Stimulated activated CD8-positive, alpha-beta memory T cell treated with anti-CD3 and anti-CD28 coated beads, Interleukin-4, amount 100 ng/mL, for 4 hours (primary cell): ENCODE measurements around the gene NDUFB10.
"Not testable (repeated sequence)": the region's sequence is repeated elsewhere in the genome, so short reads cannot be mapped to it uniquely, and the experiment has no call there.

Source experiments
- DNase-seq, 2 donors: peaks; one replicate each; pipeline ENCODE4 v3.0.0-alpha.2; 2020; ENCODE audit warnings: low read depth in 2 of 2, low spot score in 1 of 2

The NDUFB10 gene

GRCh38 chr16:1923299-1924034 lies 35.9 kb upstream of the NDUFB10 start:
- DNase-seq = no peak

GRCh38 chr16:1924095-1924494 lies 35.2 kb upstream of the NDUFB10 start:
- DNase-seq = no peak

GRCh38 chr16:1926271-1926670 lies 33.1 kb upstream of the NDUFB10 start:
- no peak for DNase-seq

DNA sequence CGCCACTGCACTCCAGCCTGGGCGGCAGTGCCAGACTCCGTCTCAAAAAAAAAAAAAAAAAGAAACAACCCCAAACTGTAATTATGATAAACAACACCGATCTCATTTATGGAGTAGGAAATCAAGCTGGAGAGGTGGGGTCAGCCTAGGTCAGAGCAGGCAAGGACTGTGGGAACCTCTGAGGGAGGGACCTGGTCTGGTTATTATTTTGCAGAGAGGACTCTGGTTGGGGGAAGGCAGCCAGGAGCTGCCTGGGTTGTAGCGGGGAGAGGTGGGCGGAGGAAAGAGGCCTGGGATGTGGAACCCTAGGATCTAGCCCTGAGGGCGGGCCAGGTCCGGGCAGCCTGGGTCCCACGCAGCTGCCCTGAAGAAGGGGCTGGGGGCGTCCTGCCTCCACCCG lies 30.2 kb upstream of the NDUFB10 start:
- DNase-seq = no peak

- peak; percentile 78 to 87 for DNase-seq
Measured at GRCh38 chr16:1929578-1930337, 29.6 kb upstream of the NDUFB10 start.

GRCh38 chr16:1930338-1930720 lies 29.0 kb upstream of the NDUFB10 start:
- DNase-seq = no peak

DNA sequence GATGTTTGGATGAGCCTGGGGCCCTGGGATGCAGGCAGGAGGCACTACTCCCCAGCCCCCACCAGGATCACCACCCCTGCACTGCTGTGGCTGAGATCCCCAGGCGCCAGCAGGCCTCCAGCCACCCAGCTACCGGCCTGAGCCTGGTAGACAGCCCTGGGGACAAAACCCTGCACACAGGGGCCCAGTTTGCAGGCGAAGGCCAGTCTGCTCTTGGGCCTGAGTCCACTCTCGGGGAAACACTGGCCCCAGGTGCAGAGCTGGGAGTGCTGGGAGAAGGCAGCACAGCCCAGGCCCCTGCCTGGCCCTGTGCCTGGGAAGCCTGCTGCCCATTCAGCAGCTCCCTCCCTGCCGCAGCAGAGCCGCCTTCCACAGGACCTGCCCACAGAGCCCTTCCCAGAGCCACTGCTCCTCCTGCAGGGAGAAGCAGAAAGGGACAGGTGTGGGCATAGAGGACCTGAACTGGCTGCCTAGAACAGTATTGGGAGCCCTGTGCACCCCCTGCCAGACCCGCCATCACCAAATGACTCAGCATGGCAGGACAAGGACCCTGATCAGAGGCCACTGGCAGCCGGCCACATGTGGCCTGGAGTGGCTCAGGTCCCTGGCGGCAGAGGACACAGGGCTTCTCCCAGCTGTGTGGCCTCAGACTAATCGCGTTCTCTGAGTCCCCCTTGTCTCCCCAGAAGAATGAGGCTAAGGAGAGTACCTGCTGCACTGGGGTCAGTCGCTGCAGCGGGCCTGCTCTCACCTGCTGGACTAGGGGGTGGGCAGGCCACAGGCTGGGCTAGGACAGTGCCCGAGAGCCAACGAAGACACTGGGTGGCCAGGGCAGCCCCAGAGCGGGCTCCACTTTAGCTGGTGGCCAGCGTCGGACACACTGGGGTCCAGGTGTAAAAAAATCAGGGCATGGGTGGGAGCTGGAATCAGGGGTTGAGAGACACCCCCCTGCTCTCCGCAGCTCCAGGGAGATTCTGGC lies 27.0 kb upstream of the NDUFB10 start:
- no peak for DNase-seq

DNA sequence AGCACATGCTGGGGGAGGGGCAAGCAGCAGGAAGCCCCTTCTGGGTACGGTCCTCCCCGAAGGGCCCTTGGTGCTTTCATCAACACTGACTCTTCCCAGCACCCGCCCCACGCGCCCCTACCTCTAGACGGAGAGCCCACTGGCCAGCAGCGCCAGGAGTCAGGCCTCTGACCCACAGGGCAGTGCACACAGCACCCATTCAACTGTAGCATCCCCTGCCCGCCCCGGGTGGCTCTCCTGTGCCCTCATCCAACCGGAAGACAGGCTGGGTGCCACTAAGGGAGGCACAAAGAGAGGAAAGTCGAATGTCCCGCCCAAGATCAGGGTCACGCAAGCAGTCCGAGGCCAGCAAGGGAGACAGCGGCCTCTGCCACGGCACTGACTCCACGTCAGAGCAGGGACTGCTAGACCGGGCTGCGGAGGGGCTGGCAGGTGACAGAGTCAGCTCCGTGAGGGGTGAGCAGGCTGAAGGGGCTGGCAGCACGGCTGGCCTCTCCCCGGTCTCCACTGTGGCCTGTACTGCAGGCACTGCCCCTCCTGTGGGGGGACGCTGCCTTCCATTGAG lies 26.2 kb upstream of the NDUFB10 start:
- no peak for DNase-seq

GRCh38 chr16:1936945-1937479 lies 22.3 kb upstream of the NDUFB10 start:
- DNase-seq = no peak

DNA sequence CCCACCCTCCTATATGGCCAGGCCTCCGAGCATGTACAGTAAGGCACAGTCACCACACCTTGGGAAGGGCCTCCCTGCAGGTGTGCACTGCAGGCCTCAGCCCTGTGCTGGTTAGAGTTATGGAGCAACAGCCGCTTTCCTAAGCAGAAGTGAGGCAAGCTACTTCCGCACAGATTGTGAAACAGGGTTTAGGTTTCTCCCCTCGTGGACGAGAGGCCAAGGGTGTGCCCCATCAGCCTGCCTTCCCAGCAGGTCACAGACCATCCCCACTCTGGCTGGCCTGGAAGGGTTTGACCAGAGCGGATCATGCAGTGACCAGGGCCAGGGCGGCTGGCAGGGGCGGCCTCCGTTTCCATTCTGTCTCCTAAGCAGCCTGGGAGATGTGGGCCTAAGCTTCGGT lies 21.0 kb upstream of the NDUFB10 start:
- no peak for DNase-seq

DNA sequence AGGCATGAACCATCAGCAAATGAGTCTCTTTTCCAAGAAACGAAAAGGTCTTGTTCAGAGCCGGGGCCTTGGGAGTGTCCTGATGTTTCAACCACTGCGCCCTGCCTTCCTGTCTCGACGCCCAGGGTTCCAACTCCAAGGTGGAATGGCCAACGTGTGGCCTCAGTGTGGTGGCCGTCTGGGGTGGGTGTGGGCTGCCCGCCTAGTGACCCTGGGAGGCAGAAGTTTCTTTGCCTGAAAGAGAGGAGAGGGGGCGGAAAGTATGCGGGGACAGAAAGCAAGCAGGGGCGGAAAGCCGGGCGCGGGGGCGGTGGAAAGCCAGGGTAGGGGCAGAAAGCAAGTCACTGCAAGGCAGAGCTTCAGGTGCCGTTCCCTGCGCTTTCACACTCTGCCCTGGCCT lies 20.4 kb upstream of the NDUFB10 start:
- no peak for DNase-seq

DNA sequence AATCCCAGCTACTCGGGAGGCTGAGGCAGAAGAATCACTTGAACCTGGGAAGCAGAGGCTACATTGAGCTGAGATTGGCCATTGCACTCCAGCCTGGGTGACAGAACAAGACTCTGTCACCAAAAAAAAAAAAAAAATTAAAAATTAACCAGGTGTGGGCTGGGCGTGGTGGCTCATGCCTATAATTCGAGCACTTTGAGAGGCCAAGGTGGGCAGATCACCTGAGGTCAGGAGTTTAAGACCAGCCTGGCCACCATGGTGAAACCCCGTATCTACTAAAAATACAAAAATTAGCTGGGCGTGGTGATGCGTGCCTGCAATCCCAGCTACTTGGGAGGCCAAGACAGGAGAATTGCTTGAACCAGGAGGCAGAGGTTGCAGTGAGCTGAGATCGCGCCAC lies 19.5 kb upstream of the NDUFB10 start:
- DNase-seq = not testable (repeated sequence)

GRCh38 chr16:1940273-1941161 lies 18.8 kb upstream of the NDUFB10 start:
- DNase-seq = no peak

DNA sequence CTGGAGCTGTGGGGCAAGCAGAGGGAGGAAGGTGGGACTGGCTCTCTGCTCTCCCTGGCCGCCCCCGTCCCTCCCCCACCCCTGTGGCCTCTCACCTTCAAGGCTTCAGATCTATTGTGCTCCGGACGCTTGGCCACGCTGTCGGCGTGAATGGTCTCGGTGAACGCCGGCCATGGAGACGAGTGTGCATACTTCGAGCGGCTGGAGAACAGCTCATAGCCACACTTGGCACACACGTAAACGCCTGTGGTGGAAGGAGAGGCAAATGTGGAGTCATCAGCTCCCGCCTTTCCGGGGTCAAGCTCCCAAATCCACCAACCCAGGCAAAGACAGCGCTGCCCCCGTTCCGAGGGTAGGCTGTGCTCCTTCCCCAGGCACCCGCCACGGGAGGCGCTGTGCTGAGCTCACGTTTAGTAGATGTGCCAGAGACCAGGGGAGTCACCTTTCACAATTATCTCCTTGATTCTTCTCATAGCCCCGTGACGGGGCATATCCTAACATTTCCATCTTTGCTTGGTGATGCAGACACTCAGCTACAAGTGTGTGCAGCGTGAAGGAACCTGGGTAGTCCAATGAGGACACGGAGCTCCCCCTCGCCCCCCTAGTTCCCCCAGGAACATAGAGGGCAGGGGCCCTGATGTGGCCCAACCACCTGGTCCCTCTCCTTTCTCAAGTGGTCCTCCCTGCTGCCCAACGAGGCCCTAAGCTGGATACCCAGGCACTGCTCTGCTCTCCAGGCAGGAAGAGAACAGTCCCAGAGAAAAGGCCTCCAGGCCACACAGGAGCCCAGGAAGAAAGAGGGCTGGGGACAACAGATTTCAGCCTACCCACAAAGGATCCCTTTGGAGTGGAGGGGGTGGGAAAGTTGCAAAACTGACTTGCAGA lies 17.9 kb upstream of the NDUFB10 start:
- no peak for DNase-seq

- DNase-seq = no peak
Measured at GRCh38 chr16:1942047-1942809, 17.1 kb upstream of the NDUFB10 start.

DNA sequence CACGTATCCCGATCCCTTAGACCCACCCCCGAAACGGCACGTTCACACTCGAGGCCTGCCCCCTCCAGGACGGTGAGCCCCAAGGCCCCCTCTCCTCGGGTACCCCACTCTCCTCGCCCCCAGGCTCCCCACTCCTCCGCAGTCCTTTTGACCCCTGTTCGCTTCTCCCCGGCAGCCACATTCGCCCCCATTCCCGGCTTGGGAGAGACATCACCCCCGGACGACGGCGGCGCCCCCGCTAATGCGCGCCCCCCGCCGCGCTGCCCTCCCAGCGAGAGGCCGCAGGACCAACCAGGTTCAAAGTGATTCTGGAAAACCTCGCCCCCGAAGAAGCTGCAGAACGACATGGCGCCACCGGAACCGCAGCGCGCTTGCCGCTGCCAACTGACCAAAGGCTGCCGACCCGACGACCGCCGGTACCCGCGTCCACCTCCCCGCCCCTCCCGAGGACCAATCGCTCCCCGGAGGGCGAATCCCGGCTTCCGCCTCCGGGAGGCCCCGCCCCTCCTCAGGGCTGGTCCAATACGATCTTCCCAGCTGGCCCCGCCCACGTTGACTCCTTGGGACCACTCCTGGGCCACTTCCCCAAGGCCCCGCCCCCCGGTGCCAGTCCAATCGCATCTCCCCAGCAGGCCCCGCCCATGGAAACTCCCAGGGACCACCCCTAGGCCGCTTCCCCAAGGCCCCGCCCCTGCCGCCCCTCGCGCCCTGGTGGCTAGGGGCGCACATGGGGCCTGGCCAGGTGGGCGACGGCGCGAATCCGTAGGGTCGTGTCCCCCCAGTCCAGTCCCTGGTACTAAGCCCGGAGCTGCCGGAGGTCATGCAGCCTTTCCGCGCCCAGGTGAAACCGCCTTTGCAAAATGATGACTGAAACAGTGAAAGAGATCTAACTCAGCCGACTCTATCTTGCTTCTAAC lies 16.3 kb upstream of the NDUFB10 start, which contains the start of gene MSRB1:
TSS of gene MSRB1 (minus strand) at position 390 of the 917 bp plus-strand sequence. CDS start at position 347, 43 bp downstream.
- DNase-seq = peak; percentile 95 to 99

GRCh38 chr16:1944612-1945199 lies 14.6 kb upstream of the NDUFB10 start:
- DNase-seq = no peak
